Ureter (tissue), 1 donor: ENCODE measurements around the gene PHF13. TPM values are rescaled to one million over a fixed set of nuclear protein-coding genes. Genes with fewer than 3 reads are reported as not detected.

Source experiments
- DNase-seq: peaks from one replicate; pipeline ENCODE4 v3.0.0-alpha.2; 2020; ENCODE audit warnings: low spot score
- total RNA-seq: library from RNA; stranded (reverse); gene quantifications from one replicate; pipeline ENCODE4 v1.2.4, GENCODE V29; 2023
- donor health status: DM: yes; HTN: yes; CAD: no.

The PHF13 gene
- total RNA-seq = 10.9 TPM

- DNase-seq = peak; percentile 100
Observed at GRCh38 chr1:6613361-6614018, at the start of gene PHF13. Gene PHF13, plus strand, starts transcription at chr1:6613731. Its CDS starts 336 bp downstream, at chr1:6614067.

DNA sequence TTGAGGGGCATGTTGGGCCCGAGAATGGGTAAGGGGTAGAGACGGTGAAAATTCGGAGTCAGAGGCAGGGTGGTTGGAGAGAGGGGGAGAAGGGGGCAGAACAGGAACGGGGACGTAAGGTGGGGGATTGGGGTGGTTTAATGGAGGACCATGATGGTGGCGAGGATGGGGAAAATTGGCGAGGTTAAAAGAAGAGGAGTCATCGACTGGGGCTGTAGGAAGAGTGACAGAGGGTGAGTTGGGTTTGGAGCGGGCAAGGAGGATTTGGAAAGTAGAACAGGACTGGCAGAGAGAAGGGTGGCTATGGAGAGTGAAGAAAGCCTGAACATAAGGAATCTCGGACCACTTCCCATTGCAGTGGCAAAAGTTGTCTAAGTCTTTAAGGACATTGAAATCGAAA lies 44.5 kb upstream of the PHF13 start:
- DNase-seq = no peak

GRCh38 chr1:6570100-6570499 lies 43.4 kb upstream of the PHF13 start:
- no peak for DNase-seq

DNA sequence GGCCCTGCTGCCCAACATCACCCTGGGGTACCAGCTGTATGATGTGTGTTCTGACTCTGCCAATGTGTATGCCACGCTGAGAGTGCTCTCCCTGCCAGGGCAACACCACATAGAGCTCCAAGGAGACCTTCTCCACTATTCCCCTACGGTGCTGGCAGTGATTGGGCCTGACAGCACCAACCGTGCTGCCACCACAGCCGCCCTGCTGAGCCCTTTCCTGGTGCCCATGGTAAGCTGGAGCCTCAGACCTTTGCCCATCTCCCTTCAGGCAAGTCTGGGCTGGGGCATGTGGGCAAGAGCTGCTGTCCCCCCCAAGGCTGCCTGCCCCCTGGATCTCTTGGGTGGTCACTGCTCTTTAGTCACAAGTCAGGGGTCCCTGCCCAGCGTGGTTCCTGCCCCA lies 42.5 kb upstream of the PHF13 start:
- no peak for DNase-seq

GRCh38 chr1:6572653-6573383 lies 40.7 kb upstream of the PHF13 start:
- DNase-seq = no peak

DNA sequence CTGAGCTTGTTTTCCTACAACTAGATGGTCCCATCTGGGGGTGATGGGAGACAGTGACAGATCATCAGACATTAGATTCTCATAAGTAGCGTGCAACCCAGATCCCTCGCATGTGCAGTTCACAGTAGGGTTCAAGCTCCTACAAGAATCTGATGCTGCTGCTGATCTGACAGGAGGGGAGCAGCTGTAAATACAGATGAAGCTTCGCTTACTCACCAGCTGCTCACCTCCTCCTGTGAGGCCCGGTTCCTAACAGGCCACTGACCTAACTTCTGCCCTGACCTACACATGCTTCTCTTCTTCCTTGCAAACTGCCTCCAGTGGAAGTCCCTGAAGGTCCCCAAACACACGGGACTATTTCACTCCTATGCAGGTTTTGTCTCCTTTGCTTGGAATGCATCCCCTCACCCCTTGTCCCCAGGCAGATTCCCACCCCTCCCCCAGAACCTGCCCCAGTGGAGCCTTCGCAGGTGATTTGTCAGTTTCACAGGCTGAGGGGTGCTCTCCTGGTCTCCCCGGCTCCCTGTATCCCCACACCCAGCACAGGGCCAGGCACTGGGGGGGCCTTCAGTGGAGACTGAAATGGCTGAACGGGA lies 39.4 kb upstream of the PHF13 start:
- no peak for DNase-seq

- no peak for DNase-seq
Observed at GRCh38 chr1:6574818-6575217, 38.7 kb upstream of the PHF13 start.

DNA sequence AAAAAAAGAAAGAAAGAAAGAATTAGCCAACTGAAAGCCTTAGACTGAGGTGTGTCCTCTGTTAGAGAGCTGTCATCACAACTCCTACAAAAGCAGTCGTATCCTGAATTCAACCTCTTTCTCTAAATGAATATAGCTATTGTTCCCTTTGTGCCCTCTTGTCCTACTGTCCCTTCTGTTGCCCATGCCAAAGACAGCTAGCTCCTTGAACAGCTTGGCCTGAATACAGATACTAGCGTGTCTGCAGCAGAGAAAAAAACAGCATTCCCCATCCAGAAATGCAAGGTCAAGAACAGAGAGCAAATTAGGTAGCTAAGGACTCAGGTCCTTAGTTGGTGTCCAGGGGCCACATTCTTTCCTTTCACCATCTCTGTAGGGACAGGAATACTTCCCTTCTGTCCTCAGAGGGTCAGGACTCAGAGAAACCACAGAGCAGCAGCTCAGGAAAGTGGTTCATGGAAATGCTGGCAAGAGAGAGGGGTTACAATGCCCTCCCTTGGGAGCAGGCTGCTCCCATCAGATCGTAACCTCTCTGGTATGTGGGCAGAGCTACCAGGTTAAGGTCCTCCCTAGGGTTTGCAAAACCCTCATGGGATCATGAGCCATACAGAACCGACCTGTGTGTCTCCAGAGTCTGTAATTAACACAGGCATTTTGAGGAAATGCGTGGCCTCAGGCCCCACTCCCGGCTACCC lies 35.6 kb upstream of the PHF13 start:
- DNase-seq = no peak

- DNase-seq = no peak
Observed at GRCh38 chr1:6578624-6579373, 34.7 kb upstream of the PHF13 start.

DNA sequence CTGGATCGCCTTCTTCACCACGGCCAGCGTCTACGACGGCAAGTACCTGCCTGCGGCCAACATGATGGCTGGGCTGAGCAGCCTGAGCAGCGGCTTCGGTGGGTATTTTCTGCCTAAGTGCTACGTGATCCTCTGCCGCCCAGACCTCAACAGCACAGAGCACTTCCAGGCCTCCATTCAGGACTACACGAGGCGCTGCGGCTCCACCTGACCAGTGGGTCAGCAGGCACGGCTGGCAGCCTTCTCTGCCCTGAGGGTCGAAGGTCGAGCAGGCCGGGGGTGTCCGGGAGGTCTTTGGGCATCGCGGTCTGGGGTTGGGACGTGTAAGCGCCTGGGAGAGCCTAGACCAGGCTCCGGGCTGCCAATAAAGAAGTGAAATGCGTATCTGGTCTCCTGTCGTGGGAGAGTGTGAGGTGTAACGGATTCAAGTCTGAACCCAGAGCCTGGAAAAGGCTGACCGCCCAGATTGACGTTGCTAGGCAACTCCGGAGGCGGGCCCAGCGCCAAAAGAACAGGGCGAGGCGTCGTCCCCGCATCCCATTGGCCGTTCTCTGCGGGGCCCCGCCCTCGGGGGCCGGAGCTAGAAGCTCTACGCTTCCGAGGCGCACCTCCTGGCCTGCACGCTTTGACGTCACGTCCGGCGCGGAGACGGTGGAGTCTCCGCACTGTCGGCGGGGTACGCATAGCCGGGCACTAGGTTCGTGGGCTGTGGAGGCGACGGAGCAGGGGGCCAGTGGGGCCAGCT lies 34.0 kb upstream of the PHF13 start, which contains the start of gene ZBTB48:
Gene ZBTB48 (plus strand): TSS at position 621 of the 745 bp plus-strand sequence. CDS start 616 bp downstream, outside the sequence.
- DNase-seq = peak; percentile 99

- no peak for DNase-seq
Observed at GRCh38 chr1:6580119-6580592, 33.4 kb upstream of the PHF13 start.

- DNase-seq = no peak
Observed at GRCh38 chr1:6580593-6581409, 32.7 kb upstream of the PHF13 start.

- DNase-seq = peak; percentile 56
Observed at GRCh38 chr1:6581561-6582305, 31.8 kb upstream of the PHF13 start.

- no peak for DNase-seq
Observed at GRCh38 chr1:6582370-6582769, 31.2 kb upstream of the PHF13 start.

- no peak for DNase-seq
Observed at GRCh38 chr1:6584126-6585080, 29.1 kb upstream of the PHF13 start.

- DNase-seq = no peak
Observed at GRCh38 chr1:6585081-6585722, 28.3 kb upstream of the PHF13 start.

GRCh38 chr1:6585841-6586240 lies 27.7 kb upstream of the PHF13 start:
- DNase-seq = no peak
